Neuron (in vitro differentiated cells): ENCODE measurements around the gene STMND1.

Source experiments
- H2AFZ ChIP-seq: one replicate; pipeline ENCODE4 v1.6.1; 2013; ENCODE audit warnings: low read depth, mild to moderate bottlenecking, inconsistent platforms, low read length, moderate library complexity
- H3K27me3 ChIP-seq: one replicate; pipeline ENCODE4 v1.6.1; 2013; ENCODE audit warnings: low read length; ENCODE audit not compliant: insufficient read depth
- H3K36me3 ChIP-seq: one replicate; pipeline ENCODE4 v1.6.1; 2013; ENCODE audit warnings: low read length; ENCODE audit not compliant: insufficient read depth
- H3K4me1 ChIP-seq: one replicate; pipeline ENCODE4 v1.6.1; 2013; ENCODE audit warnings: low read length; ENCODE audit not compliant: insufficient read depth
- H3K4me3 ChIP-seq: 2 replicates; pipeline ENCODE4 v1.5.1; 2013; ENCODE audit warnings: mild to moderate bottlenecking, low read length, moderate library complexity
- H3K9me3 ChIP-seq: one replicate; pipeline ENCODE4 v1.6.1; 2013; ENCODE audit warnings: low read length

The STMND1 gene

GRCh38 chr6:17081273-17081672 is 20.6 kb upstream of the STMND1 start:
- Histone ChIP-seq H2AFZ (no peak overlapping the region), H3K36me3 (no peaks in the 10 kb centered on the region), H3K9me3 (no peaks in the 10 kb centered on the region), H3K4me1 (no peaks in the 10 kb centered on the region), H3K27me3 (no peaks in the 10 kb centered on the region), H3K4me3 (no peak overlapping the region)

- Histone ChIP-seq H3K4me3 (no peak overlapping the region), H3K4me1 (no peaks in the 10 kb centered on the region), H3K9me3 (no peaks in the 10 kb centered on the region), H3K27me3 (no peaks in the 10 kb centered on the region), H2AFZ (no peak overlapping the region), H3K36me3 (no peaks in the 10 kb centered on the region)
Observed at GRCh38 chr6:17081860-17082508, 19.9 kb upstream of the STMND1 start.

GRCh38 chr6:17083397-17083796 is 18.5 kb upstream of the STMND1 start:
- Histone ChIP-seq H3K4me1 (no peaks in the 10 kb centered on the region), H3K27me3 (no peaks in the 10 kb centered on the region), H3K9me3 (no peaks in the 10 kb centered on the region), H3K4me3 (no peak overlapping the region), H3K36me3 (no peaks in the 10 kb centered on the region), H2AFZ (no peak overlapping the region)

GRCh38 chr6:17086469-17086868 is 15.4 kb upstream of the STMND1 start:
- Histone ChIP-seq H3K27me3 (no peaks in the 10 kb centered on the region), H3K9me3 (no peaks in the 10 kb centered on the region), H3K36me3 (no peaks in the 10 kb centered on the region), H2AFZ (no peak overlapping the region), H3K4me1 (no peaks in the 10 kb centered on the region), H3K4me3 (no peak overlapping the region)

- H3K9me3 ChIP-seq, result no peaks in the 10 kb centered on the region
- H3K36me3 ChIP-seq, result no peaks in the 10 kb centered on the region
- no peak overlapping the region for H3K4me3 ChIP-seq
- no peak overlapping the region for H2AFZ ChIP-seq
- H3K27me3 ChIP-seq, result no peaks in the 10 kb centered on the region
- H3K4me1 ChIP-seq, result no peaks in the 10 kb centered on the region
Observed at GRCh38 chr6:17088091-17088611, 13.7 kb upstream of the STMND1 start.

GRCh38 chr6:17091122-17091521 is 10.7 kb upstream of the STMND1 start:
- Histone ChIP-seq H3K27me3 (no peaks in the 10 kb centered on the region), H3K36me3 (no peaks in the 10 kb centered on the region), H2AFZ (no peak overlapping the region), H3K9me3 (no peaks in the 10 kb centered on the region), H3K4me3 (no peak overlapping the region), H3K4me1 (no peaks in the 10 kb centered on the region)

GRCh38 chr6:17093686-17094085 is 8.2 kb upstream of the STMND1 start:
- Histone ChIP-seq H2AFZ (no peak overlapping the region), H3K9me3 (no peaks in the 10 kb centered on the region), H3K36me3 (no peaks in the 10 kb centered on the region), H3K4me1 (no peaks in the 10 kb centered on the region), H3K4me3 (no peak overlapping the region), H3K27me3 (no peaks in the 10 kb centered on the region)

GRCh38 chr6:17096096-17096495 is 5.8 kb upstream of the STMND1 start:
- H3K9me3 ChIP-seq, result no peaks in the 10 kb centered on the region
- no peaks in the 10 kb centered on the region for H3K4me1 ChIP-seq
- H2AFZ ChIP-seq, result no peak overlapping the region
- no peaks in the 10 kb centered on the region for H3K36me3 ChIP-seq
- no peak overlapping the region for H3K4me3 ChIP-seq
- H3K27me3 ChIP-seq, result peaks cover 8% of the 10 kb centered on the region

GRCh38 chr6:17096652-17097051 is 5.2 kb upstream of the STMND1 start:
- Histone ChIP-seq H3K4me3 (no peak overlapping the region), H3K36me3 (no peaks in the 10 kb centered on the region), H3K4me1 (no peaks in the 10 kb centered on the region), H2AFZ (no peak overlapping the region), H3K27me3 (peaks cover 12% of the 10 kb centered on the region), H3K9me3 (peaks cover 3% of the 10 kb centered on the region)

GRCh38 chr6:17097982-17098381 is 3.9 kb upstream of the STMND1 start:
- H2AFZ ChIP-seq, result no peak overlapping the region
- no peaks in the 10 kb centered on the region for H3K36me3 ChIP-seq
- H3K4me1 ChIP-seq, result peaks cover 5% of the 10 kb centered on the region
- H3K4me3 ChIP-seq, result no peak overlapping the region
- H3K27me3 ChIP-seq, result peaks cover 25% of the 10 kb centered on the region
- H3K9me3 ChIP-seq, result peaks cover 3% of the 10 kb centered on the region

GRCh38 chr6:17098538-17098937 is 3.3 kb upstream of the STMND1 start:
- H3K4me1 ChIP-seq, result peaks cover 5% of the 10 kb centered on the region
- H3K36me3 ChIP-seq, result no peaks in the 10 kb centered on the region
- H2AFZ ChIP-seq, result no peak overlapping the region
- H3K27me3 ChIP-seq, result peaks cover 29% of the 10 kb centered on the region
- no peak overlapping the region for H3K4me3 ChIP-seq
- peaks cover 3% of the 10 kb centered on the region for H3K9me3 ChIP-seq

GRCh38 chr6:17099401-17100059 is 2.3 kb upstream of the STMND1 start:
- Histone ChIP-seq H3K9me3 (peaks cover 3% of the 10 kb centered on the region), H2AFZ (no peak overlapping the region), H3K4me3 (no peak overlapping the region), H3K4me1 (peaks cover 5% of the 10 kb centered on the region), H3K27me3 (peaks cover 29% of the 10 kb centered on the region), H3K36me3 (no peaks in the 10 kb centered on the region)

GRCh38 chr6:17100806-17101205 is 1.0 kb upstream of the STMND1 start:
- H3K4me1 ChIP-seq, result peaks cover 5% of the 10 kb centered on the region
- H3K4me3 ChIP-seq, result no peak overlapping the region
- H3K9me3 ChIP-seq, result peaks cover 3% of the 10 kb centered on the region
- H3K27me3 ChIP-seq, result peaks cover 29% of the 10 kb centered on the region
- H3K36me3 ChIP-seq, result no peaks in the 10 kb centered on the region
- H2AFZ ChIP-seq, result no peak overlapping the region
